C4-2B (cell line): ENCODE data around the gene BCAP29.

Source experiments
- CTCF ChIP-seq: fragments of 450-650 bp; conservative IDR thresholded peaks from 2 replicates; pipeline ENCODE4 v1.5.1; 2017; ENCODE audit warnings: mild to moderate bottlenecking
- ZFX ChIP-seq: fragments of 450-650 bp; IDR thresholded peaks from 2 replicates; pipeline ENCODE4 v1.6.1; 2017

- TF ChIP-seq CTCF (no peak), ZFX (no peak)
Measured at GRCh38 chr7:107563081-107563774, 16.8 kb upstream of the BCAP29 start.
